ENCODE data around the gene CADM1. TPM values are rescaled to one million over a fixed set of nuclear protein-coding genes. Genes with fewer than 3 reads are reported as not detected.

Gene CADM1
- total RNA-seq, 2 experiments from 2014 or later: 0.47 to 0.63 TPM

DNA sequence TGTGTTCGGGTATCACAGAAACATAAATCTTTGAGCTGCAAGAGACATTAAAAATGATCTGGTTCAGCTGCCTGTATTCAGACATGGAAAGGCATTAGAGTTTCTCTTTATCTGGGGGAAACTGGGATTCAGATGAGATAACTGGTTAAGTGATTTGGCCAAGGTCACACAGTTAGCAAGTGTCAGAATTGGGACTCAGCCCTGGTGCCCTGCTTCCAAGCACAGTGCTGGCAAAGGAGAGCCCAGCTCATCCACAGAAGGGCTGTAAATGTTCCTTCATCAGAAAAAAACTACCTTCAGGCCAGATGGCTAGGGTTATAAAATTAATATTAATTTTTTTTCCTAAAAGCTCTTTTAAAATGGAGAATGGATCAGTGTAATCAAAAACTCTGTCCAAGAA is 20.4 kb upstream of the CADM1 start:
- Mint-ChIP-seq H3K4me1 (ENCODE audit: low read depth) (no peaks in the 10 kb centered on the region), H3K4me3 (no peak overlapping the region), H3K27ac (no peak overlapping the region), H3K27me3 (peaks cover 5% of the 10 kb centered on the region), H3K9me3 (no peaks in the 10 kb centered on the region), H3K36me3 (ENCODE audit: low read depth) (no peaks in the 10 kb centered on the region)
- intact Hi-C loops (cut with micrococcal nuclease): no loop called here
- ChIA-PET CTCF (no interaction called here), POLR2A (no interaction called here)
- ATAC-seq: no peak
- no peak for TF ChIP-seq CTCF (IDR thresholded peaks at IDR 0.05)
- DNase-seq: no peak

GRCh38 chr11:115523727-115524399 is 19.6 kb upstream of the CADM1 start:
- no peak for DNase-seq
- Mint-ChIP-seq H3K27me3 (peaks cover 7% of the 10 kb centered on the region), H3K36me3 (ENCODE audit: low read depth) (no peaks in the 10 kb centered on the region), H3K4me3 (no peak overlapping the region), H3K27ac (no peak overlapping the region), H3K4me1 (ENCODE audit: low read depth) (no peaks in the 10 kb centered on the region), H3K9me3 (no peaks in the 10 kb centered on the region)
- CTCF ChIA-PET: no interaction called here
- no peak for TF ChIP-seq CTCF (IDR thresholded peaks at IDR 0.05)
- ATAC-seq: no peak
- intact Hi-C loops (cut with micrococcal nuclease): no loop called here
- POLR2A ChIA-PET: no interaction called here

DNA sequence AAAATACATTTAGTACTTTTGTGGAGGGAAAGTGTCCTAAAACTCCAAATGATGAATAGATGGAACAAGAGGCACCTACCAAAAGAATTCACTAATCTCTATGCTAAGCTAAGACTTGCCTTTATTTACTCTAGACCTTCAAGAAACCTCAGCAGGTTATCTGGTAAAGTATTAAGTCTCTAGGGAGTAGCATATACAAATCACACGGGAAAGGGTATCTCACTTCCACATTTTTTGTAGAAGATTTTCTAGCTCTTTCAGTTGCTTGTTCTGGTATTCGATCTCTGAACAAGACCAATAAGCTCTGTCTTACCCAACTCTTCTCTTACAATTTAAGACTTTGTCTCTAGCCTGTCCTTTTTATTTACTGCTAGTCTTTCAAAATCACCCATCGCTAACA is 18.1 kb upstream of the CADM1 start:
- intact Hi-C loops (cut with micrococcal nuclease): no loop called here
- Mint-ChIP-seq H3K27me3 (peaks cover 8% of the 10 kb centered on the region), H3K4me3 (no peak overlapping the region), H3K9me3 (no peaks in the 10 kb centered on the region), H3K36me3 (ENCODE audit: low read depth) (no peaks in the 10 kb centered on the region), H3K27ac (no peak overlapping the region), H3K4me1 (ENCODE audit: low read depth) (no peaks in the 10 kb centered on the region)
- ATAC-seq (no peak), DNase-seq (no peak)
- ChIA-PET POLR2A (no interaction called here), CTCF (interaction anchor here (0.6 kb wide), 1 partner anchor 199 kb away, joined by 3 read pairs; no protein-coding TSS in a partner anchor)
- TF ChIP-seq CTCF (IDR thresholded peaks at IDR 0.05): no peak

GRCh38 chr11:115521825-115522224 is 17.6 kb upstream of the CADM1 start:
- no peak overlapping the region for H3K4me3 Mint-ChIP-seq
- H3K4me1 Mint-ChIP-seq (ENCODE audit: low read depth): no peaks in the 10 kb centered on the region
- H3K9me3 Mint-ChIP-seq: no peaks in the 10 kb centered on the region
- ATAC-seq (no peak), DNase-seq (no peak)
- no peaks in the 10 kb centered on the region for H3K36me3 Mint-ChIP-seq (ENCODE audit: low read depth)
- ChIA-PET POLR2A (no interaction called here), CTCF (interaction anchor here (0.6 kb wide), 1 partner anchor 198 kb away, joined by 3 read pairs; no protein-coding TSS in a partner anchor)
- intact Hi-C loops (cut with micrococcal nuclease): no loop called here
- peaks cover 8% of the 10 kb centered on the region for H3K27me3 Mint-ChIP-seq
- TF ChIP-seq CTCF (IDR thresholded peaks at IDR 0.05): no peak
- no peak overlapping the region for H3K27ac Mint-ChIP-seq

- no peak overlapping the region for H3K4me3 Mint-ChIP-seq
- CTCF ChIA-PET: no interaction called here
- TF ChIP-seq CTCF (IDR thresholded peaks at IDR 0.05): no peak
- no peaks in the 10 kb centered on the region for H3K4me1 Mint-ChIP-seq (ENCODE audit: low read depth)
- intact Hi-C loops (cut with micrococcal nuclease): no loop called here
- H3K36me3 Mint-ChIP-seq (ENCODE audit: low read depth): no peaks in the 10 kb centered on the region
- no peak overlapping the region for H3K27ac Mint-ChIP-seq
- POLR2A ChIA-PET: no interaction called here
- peaks cover 13% of the 10 kb centered on the region for H3K27me3 Mint-ChIP-seq
- H3K9me3 Mint-ChIP-seq: no peaks in the 10 kb centered on the region
- DNase-seq: no peak
- ATAC-seq: no peak
Measured at GRCh38 chr11:115518983-115519628, 14.9 kb upstream of the CADM1 start.
